Measurements from ENCODE around the gene LRRC71. TPM values are rescaled to one million over a fixed set of nuclear protein-coding genes. Genes with fewer than 3 reads are reported as not detected.

The LRRC71 gene
- total and polyA plus RNA-seq, 2 of the 8 experiments (the other 6 are each of a cell fraction or from before 2014, with no cell fraction given) = 0.05 TPM; not detected in 1

- peaks cover 7 to 32% (median 13%) of the 10 kb centered on the region in 4 experiments for H3K4me1 ChIP-seq (replicated peaks in 1 of 4; ENCODE audit: control insufficient read depth in 3 of 4, insufficient read depth in 4 of 4, low read length in 3 of 4)
- no peaks in the 10 kb centered on the region for H3K9me3 ChIP-seq (ENCODE audit: insufficient read depth in 2 of 2, low read depth in 1 of 2, low read length in 1 of 2)
- no peak overlapping the region for H3K27ac ChIP-seq (ENCODE audit: low read depth, low read length)
- peak overlapping the region; percentile 49; the same call in 1 of the 2 replicates for H2AK5ac ChIP-seq (ENCODE audit: low read depth, low read length)
- H4K5ac ChIP-seq (ENCODE audit: insufficient read length, low read depth, low read length) = no peak overlapping the region
- no peak overlapping the region for H3K4me2 ChIP-seq (ENCODE audit: insufficient read depth in 1 of 2, low read depth in 2 of 2, low read length in 2 of 2)
- H3K23me2 ChIP-seq (ENCODE audit: low read depth, low read length) = 0 out of 2 replicates have a peak, but pooled peaks cover 2% of the 10 kb centered on the region
- no peak overlapping the region for H3K14ac ChIP-seq (ENCODE audit: insufficient read length)
- H4K8ac ChIP-seq (ENCODE audit: extremely low read depth, insufficient read depth, low read length) = no peak overlapping the region
- no peaks in the 10 kb centered on the region for H3K79me2 ChIP-seq (ENCODE audit: control insufficient read depth in 1 of 2, insufficient read depth in 2 of 2, low read length in 2 of 2)
- POLR2A ChIA-PET (ENCODE audit: partially characterized antibody) = interaction anchor here (0.5 kb wide), 1 partner anchor 196 kb away, joined by 3 read pairs; no protein-coding TSS in a partner anchor
- no peak for TF ChIP-seq KDM5A (IDR thresholded peaks at IDR 0.05; ENCODE audit: low read length)
- TF ChIP-seq HDAC6 (IDR thresholded peaks at IDR 0.05; ENCODE audit: low read depth, low read length) = no peak
- TF ChIP-seq RFX5 (IDR thresholded peaks at IDR 0.05; ENCODE audit: borderline replicate concordance, low read depth, low read length) = no peak
- H3K36me3 ChIP-seq (ENCODE audit: control insufficient read depth in 2 of 4, insufficient read depth in 4 of 4, low read length in 3 of 4) = no peaks in the 10 kb centered on the region
- no peak overlapping the region for H4K91ac ChIP-seq (replicated peaks; ENCODE audit: insufficient read length, low read length)
- no peak overlapping the region for H3K4ac ChIP-seq (replicated peaks; ENCODE audit: insufficient read length, low read depth, low read length)
- H2AFZ ChIP-seq (ENCODE audit: low read length) = no peak overlapping the region
- H3K9ac ChIP-seq (replicated peaks in 1 of 4; ENCODE audit: extremely low read depth in 1 of 4, low read depth in 3 of 4, low read length in 3 of 4) = no peak overlapping the region
- H3K27me3 ChIP-seq (replicated peaks in 1 of 4; ENCODE audit: control insufficient read depth in 3 of 4, extremely low read depth in 1 of 4, insufficient read depth in 3 of 4, low read length in 3 of 4) = peaks cover 0 to 31% (median 23%) of the 10 kb centered on the region in 4 experiments; a peak in 6 of 7 replicates
- H2BK20ac ChIP-seq (ENCODE audit: low read length) = no peak overlapping the region
- peak overlapping the region; percentile 37; the same call in 1 of the 2 replicates for H2BK5ac ChIP-seq (ENCODE audit: low read depth, low read length)
- no peak overlapping the region for H3K18ac ChIP-seq (ENCODE audit: extremely low read depth, low read length)
- no peak overlapping the region for H2BK120ac ChIP-seq (replicated peaks; ENCODE audit: low read depth, low read length)
- H3K56ac ChIP-seq (replicated peaks; ENCODE audit: insufficient read length, low read depth, low read length) = no peak overlapping the region
- WGBS, 2 experiments (ENCODE audit: extremely low coverage in 1 of 2, insufficient coverage in 1 of 2, insufficient read length in 1 of 2, insufficient replicate concordance in 2 of 2, low coverage in 1 of 2, low lambda C conversion rate in 2 of 2, missing lambda C conversion rate in 1 of 2) = 83% methylated on average over 3 of the region's 3 CpGs; no CpG with 5 or more reads in 1 of the 2 experiments
- H2BK15ac ChIP-seq (ENCODE audit: low read length) = peak overlapping the region; percentile 34; the same call in 1 of the 2 replicates
- no peak overlapping the region for H3K4me3 ChIP-seq (ENCODE audit: extremely low read depth in 1 of 4, insufficient read depth in 2 of 4, low read depth in 3 of 4, low read length in 4 of 4)
- CTCF ChIA-PET (ENCODE audit: partially characterized antibody) = interaction anchor here (1.9 to 31.4 kb wide), 5 partner anchors 7 to 68 kb away, joined by 4 to 719 read pairs (median 240); partner anchors contain the start of genes INSRR, LRRC71, NTRK1 and PEAR1
- H3K23ac ChIP-seq (ENCODE audit: insufficient read length) = no peak overlapping the region
- no peaks in the 10 kb centered on the region for H3K79me1 ChIP-seq (ENCODE audit: low read depth, low read length)
- DNase-seq (ENCODE audit: low read depth in 1 of 2, low spot score in 2 of 2) = no peak
- H4K20me1 ChIP-seq (replicated peaks in 1 of 2; ENCODE audit: control insufficient read depth in 1 of 2, insufficient read depth in 2 of 2, low read length in 2 of 2) = peaks cover 0 to 3% of the 10 kb centered on the region in 2 experiments
- H2BK12ac ChIP-seq (ENCODE audit: low read depth, low read length) = 0 out of 2 replicates have a peak overlapping the region, but pooled peaks have one; percentile 60
- FAIRE-seq = no peak
These were observed 37.9 kb upstream of the LRRC71 start for GRCh38 chr1:156882543-156882942.
